GM12878 (cell line): ENCODE data around the gene BHLHA9. TPM values are rescaled to one million over a fixed set of nuclear protein-coding genes. Genes with fewer than 3 reads are reported as not detected.

Experiments
- ATAC-seq: fragments of 200-7000 bp; cut with Tn5 transposase; 3 replicates; pipeline ENCODE4 v1.9.1; 2020; ENCODE audit warnings: mild to moderate bottlenecking, moderate library complexity
- BruUV-seq: library from RNA; stranded (reverse); fragments of 400-500 nt; replicated peaks from 2 replicates; lab custom pipeline; 2021; lab: Mats Ljungman, UMichigan
- CTCF ChIA-PET: fragments of 300-600 bp; sonication (Branson Sonifier 250); formaldehyde crosslinking; extraction: SDS; loops from one replicate; lab custom pipeline; 2021; ENCODE audit warnings: inconsistent platforms; lab: Yijun Ruan, JAX
- POLR2A ChIA-PET: fragments of 350-600 bp; formaldehyde crosslinking; extraction: SDS; loops from one replicate; lab custom pipeline; 2021; ENCODE audit warnings: inconsistent platforms; lab: Charles Lee
- RAD21 ChIA-PET: fragments of 300-600 bp; sonication (Branson Sonifier 250); formaldehyde crosslinking; loops from one replicate; lab custom pipeline; 2023; ENCODE audit warnings: antibody characterized with exemption; ENCODE audit not compliant: unreplicated experiment; lab: Charles Lee
- SMC1A ChIA-PET: fragments of 300-600 bp; sonication (Branson Sonifier 250); formaldehyde crosslinking; loops from one replicate; lab custom pipeline; 2023; ENCODE audit not compliant: unreplicated experiment, uncharacterized antibody; lab: Charles Lee
- DNase-seq: peaks from one replicate; pipeline ENCODE4 v3.0.0-alpha.2; 2011; ENCODE audit warnings: low read depth, low spot score
- FAIRE-seq: peaks from 3 replicates; lab custom pipeline; 2011; peaks lifted over from hg19 to GRCh38; lab: Jason Lieb, UNC
- H2AFZ ChIP-seq: 2 replicates; pipeline ENCODE4 v1.6.0; 2011; ENCODE audit warnings: low read depth, low read length, control low read depth; ENCODE audit not compliant: control insufficient read depth
- H3K27ac ChIP-seq: 2 replicates; pipeline ENCODE4 v1.5.1; 2011; ENCODE audit warnings: control low read depth; ENCODE audit not compliant: control insufficient read depth, insufficient read depth
- H3K27me3 ChIP-seq, 2 experiments: replicated peaks in 1 of 2; 2 replicates each; pipeline versions ENCODE4 v1.6.0 to v1.6.1; 2011; ENCODE audit warnings: low read length in 1 of 2; ENCODE audit not compliant: control insufficient read depth in 2 of 2, insufficient read depth in 2 of 2
- H3K36me3 ChIP-seq, 2 experiments: 2 replicates each; pipeline ENCODE4 v1.5.1; 2011; ENCODE audit warnings: low read length in 1 of 2; ENCODE audit not compliant: control insufficient read depth in 2 of 2, insufficient read depth in 2 of 2
- H3K4me1 ChIP-seq: 2 replicates; pipeline ENCODE4 v1.6.1; 2011; ENCODE audit warnings: mild to moderate bottlenecking, low read length, moderate library complexity, mixed read lengths; ENCODE audit not compliant: control insufficient read depth, insufficient read depth
- H3K4me2 ChIP-seq: 2 replicates; pipeline ENCODE4 v1.6.0; 2011; ENCODE audit warnings: control low read depth; ENCODE audit not compliant: control insufficient read depth, insufficient read depth
- H3K4me3 ChIP-seq: fragments of 200-600 bp; sonication (generic); 2 replicates; pipeline ENCODE4 v1.5.1; 2016
- H3K79me2 ChIP-seq: 2 replicates; pipeline ENCODE4 v1.6.0; 2011; ENCODE audit warnings: low read length; ENCODE audit not compliant: control insufficient read depth, insufficient read depth
- H3K9ac ChIP-seq: 2 replicates; pipeline ENCODE4 v1.8.0; 2011; ENCODE audit warnings: low read length, control low read depth, mixed read lengths; ENCODE audit not compliant: control insufficient read depth, insufficient read depth
- H3K9me3 ChIP-seq: replicated peaks from 3 replicates; pipeline ENCODE4 v1.5.1; 2011; ENCODE audit warnings: mild to moderate bottlenecking, low read length; ENCODE audit not compliant: control insufficient read depth, insufficient read depth
- H4K20me1 ChIP-seq: 2 replicates; pipeline ENCODE4 v1.6.0; 2011; ENCODE audit not compliant: control insufficient read depth, insufficient read depth
- BHLHE40 ChIP-seq, 2 experiments: fragments of 450-650 bp in 1 of 2; IDR thresholded peaks; 2 replicates each; pipeline ENCODE4 v1.6.1; 2011 to 2017; ENCODE audit warnings: low read depth in 2 of 2, borderline replicate concordance in 1 of 2, improper control_type of control experiment in 1 of 2, low read length in 1 of 2, mild to moderate bottlenecking in 1 of 2
- BRCA1 ChIP-seq: IDR thresholded peaks from 2 replicates; pipeline ENCODE4 v1.6.1; 2011; ENCODE audit warnings: low read depth, low read length, improper control_type of control experiment
- CEBPB ChIP-seq, 2 experiments: fragments of 150-350 bp in 1 of 2; IDR thresholded peaks; 2 replicates each; pipeline ENCODE4 v1.6.1; 2012 to 2014; ENCODE audit warnings: low read depth in 2 of 2, low read length in 2 of 2, borderline replicate concordance in 1 of 2, inconsistent platforms in 1 of 2
- ETV6 ChIP-seq, 2 experiments: fragments of 450-650 bp in 1 of 2; IDR thresholded peaks in 1 of 2; conservative IDR thresholded peaks in 1 of 2; 2 replicates each; pipeline ENCODE4 v1.6.1; 2014; ENCODE audit warnings: antibody characterized with exemption in 1 of 2, borderline replicate concordance in 1 of 2, low read depth in 1 of 2, mild to moderate bottlenecking in 1 of 2, moderate library complexity in 1 of 2
- KLF5 ChIP-seq: fragments of 450-650 bp; IDR thresholded peaks from 2 replicates; pipeline ENCODE4 v1.6.1; 2014; ENCODE audit warnings: mild to moderate bottlenecking; ENCODE audit not compliant: partially characterized antibody
- NRF1 ChIP-seq: conservative IDR thresholded peaks from 2 replicates; pipeline ENCODE4 v1.6.1; 2011; ENCODE audit warnings: mild to moderate bottlenecking, low read depth, low read length, improper control_type of control experiment
- TBL1XR1 ChIP-seq: IDR thresholded peaks from 2 replicates; pipeline ENCODE4 v1.6.1; 2012; ENCODE audit warnings: low read depth, low read length, improper control_type of control experiment
- WGBS: methylation state at CpG from one replicate; pipeline ENCODE4 v1.1.6; 2016; ENCODE audit warnings: low lambda C conversion rate; ENCODE audit not compliant: insufficient replicate concordance, insufficient coverage; ENCODE audit errors: missing lambda C conversion rate; 5-methylcytosine and 5-hydroxymethylcytosine counted together
- in situ Hi-C: fragments of 300-500 bp; cut with MboI; formaldehyde crosslinking; loops from 9 replicates; pipeline ENCODE4 v1.14.3; 2018; ENCODE audit warnings: mixed read lengths
- intact Hi-C: fragments of 100-400 bp; cut with micrococcal nuclease; formaldehyde crosslinking; loops from one replicate; pipeline ENCODE4 v1.14.2; 2022; ENCODE audit not compliant: unreplicated experiment
- polyA plus RNA-seq, 11 experiments: library from polyadenylated mRNA; depleted of rRNA in 4 of 11; unstranded in 6 of 11; stranded (reverse) in 5 of 11; fragments of >200 nt; fragmentation: Nextera tagmentation in 4 of 11; fragmentation: Illumina TruSeq in 1 of 11; extraction: Ambion mirVana in 4 of 11; extraction: Trizol in 1 of 11; gene quantifications; 1 replicate in 1 of 11; 2 replicates in 10 of 11; pipeline versions ENCODE4 v1.2.1 to v1.2.3, GENCODE V29; 2011 to 2016; ENCODE audit warnings: inconsistent platforms in 2 of 11, missing spikeins in 2 of 11, low read depth in 1 of 11
- total RNA-seq, 4 experiments: library from RNA; depleted of rRNA in 3 of 4; stranded (reverse); fragments of >200 nt in 3 of 4; fragmentation: Illumina TruSeq in 1 of 4; extraction: Trizol in 1 of 4; gene quantifications; 2 replicates each; pipeline versions ENCODE4 v1.2.1 to v1.2.3, GENCODE V29; 2013 to 2021
- TF ChIP-seq, protein P1 (sequence below): IDR thresholded peaks from 2 replicates; pipeline ENCODE4 v1.6.1; 2011; ENCODE audit warnings: low read depth, low read length, improper control_type of control experiment, borderline replicate concordance
- TF ChIP-seq, protein P2 (sequence below): IDR thresholded peaks from 2 replicates; pipeline ENCODE4 v1.6.1; 2011; ENCODE audit warnings: borderline replicate concordance, low read depth, mild to moderate bottlenecking, moderate library complexity, low read length; ENCODE audit not compliant: insufficient read depth, poor library complexity, severe bottlenecking
- TF ChIP-seq, protein P3 (sequence below): fragments of 450-650 bp; IDR thresholded peaks from 2 replicates; pipeline ENCODE4 v1.6.1; 2016; ENCODE audit warnings: mild to moderate bottlenecking, moderate library complexity, borderline replicate concordance

The BHLHA9 gene
- total and polyA plus RNA-seq, 10 of the 15 experiments (the other 5 are each of a cell fraction or from before 2014, with no cell fraction given): not detected

DNA sequence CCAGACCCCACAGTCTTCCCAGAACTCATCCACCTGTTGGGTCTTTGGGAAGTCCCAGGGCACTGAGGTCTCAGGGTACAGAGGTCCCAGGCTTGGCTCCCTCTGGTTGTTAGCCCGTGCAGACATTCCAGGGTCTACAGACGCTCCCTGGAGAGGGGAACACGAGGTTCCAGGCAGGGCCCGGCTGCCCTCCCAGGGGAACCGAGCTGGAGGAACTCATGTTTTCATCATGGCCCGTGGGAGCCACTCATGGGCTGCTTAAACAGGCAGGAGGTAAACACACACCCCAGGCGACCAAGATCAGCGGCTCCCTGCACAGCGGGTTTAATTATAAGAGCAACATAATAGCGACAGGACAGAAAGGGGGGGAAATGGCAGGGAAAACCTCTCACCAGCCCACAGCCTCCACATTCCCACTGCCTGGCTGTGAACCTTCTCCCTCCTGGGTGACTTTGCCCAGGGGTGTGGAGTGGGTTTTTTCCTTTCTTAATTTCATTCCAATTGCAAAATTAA is 45.7 kb downstream of the BHLHA9 start:
- Histone ChIP-seq H3K9me3 (no peaks in the 10 kb centered on the region; the same call in 2 of the 3 replicates), H3K36me3 (no peaks in the 10 kb centered on the region), H3K9ac (no peak overlapping the region), H3K4me1 (no peaks in the 10 kb centered on the region), H3K79me2 (no peaks in the 10 kb centered on the region), H2AFZ (no peak overlapping the region), H3K27me3 (no peaks in the 10 kb centered on the region; a peak in 1 of 4 replicates), H3K4me2 (no peak overlapping the region), H3K4me3 (no peak overlapping the region), H4K20me1 (no peaks in the 10 kb centered on the region), H3K27ac (no peak overlapping the region)
- DNase-seq (no peak), ATAC-seq (no peak), FAIRE-seq (no peak)
- BruUV-seq: no TSS peak
- intact Hi-C loops: no loop called here
- SMC1A ChIA-PET: interaction anchor here (0.6 kb wide), 1 partner anchor 49 kb away, joined by 3 read pairs; no protein-coding TSS in a partner anchor
- POLR2A ChIA-PET: no interaction called here
- RAD21 ChIA-PET: no interaction called here
- TF ChIP-seq BHLHE40 (IDR thresholded peaks at IDR 0.05; ENCODE audit: borderline replicate concordance in 1 of 2, low read depth in 2 of 2, low read length in 1 of 2) (no peak), CEBPB (IDR thresholded peaks at IDR 0.05; ENCODE audit: borderline replicate concordance in 1 of 2, low read depth in 2 of 2, low read length in 2 of 2) (no peak), NRF1 (no peak), ETV6 (conservative IDR thresholded peaks at IDR 0.05 in 1 of 2, IDR thresholded peaks at IDR 0.05 in 1 of 2; ENCODE audit: borderline replicate concordance in 1 of 2, low read depth in 1 of 2) (no peak), BRCA1 (no peak), TBL1XR1 (no peak), KLF5 (no peak)
- TF ChIP-seq, protein P1, sequence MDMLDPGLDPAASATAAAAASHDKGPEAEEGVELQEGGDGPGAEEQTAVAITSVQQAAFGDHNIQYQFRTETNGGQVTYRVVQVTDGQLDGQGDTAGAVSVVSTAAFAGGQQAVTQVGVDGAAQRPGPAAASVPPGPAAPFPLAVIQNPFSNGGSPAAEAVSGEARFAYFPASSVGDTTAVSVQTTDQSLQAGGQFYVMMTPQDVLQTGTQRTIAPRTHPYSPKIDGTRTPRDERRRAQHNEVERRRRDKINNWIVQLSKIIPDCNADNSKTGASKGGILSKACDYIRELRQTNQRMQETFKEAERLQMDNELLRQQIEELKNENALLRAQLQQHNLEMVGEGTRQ: no peak
- TF ChIP-seq, protein P2, sequence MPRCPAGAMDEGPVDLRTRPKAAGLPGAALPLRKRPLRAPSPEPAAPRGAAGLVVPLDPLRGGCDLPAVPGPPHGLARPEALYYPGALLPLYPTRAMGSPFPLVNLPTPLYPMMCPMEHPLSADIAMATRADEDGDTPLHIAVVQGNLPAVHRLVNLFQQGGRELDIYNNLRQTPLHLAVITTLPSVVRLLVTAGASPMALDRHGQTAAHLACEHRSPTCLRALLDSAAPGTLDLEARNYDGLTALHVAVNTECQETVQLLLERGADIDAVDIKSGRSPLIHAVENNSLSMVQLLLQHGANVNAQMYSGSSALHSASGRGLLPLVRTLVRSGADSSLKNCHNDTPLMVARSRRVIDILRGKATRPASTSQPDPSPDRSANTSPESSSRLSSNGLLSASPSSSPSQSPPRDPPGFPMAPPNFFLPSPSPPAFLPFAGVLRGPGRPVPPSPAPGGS: no peak
- TF ChIP-seq, protein P3, sequence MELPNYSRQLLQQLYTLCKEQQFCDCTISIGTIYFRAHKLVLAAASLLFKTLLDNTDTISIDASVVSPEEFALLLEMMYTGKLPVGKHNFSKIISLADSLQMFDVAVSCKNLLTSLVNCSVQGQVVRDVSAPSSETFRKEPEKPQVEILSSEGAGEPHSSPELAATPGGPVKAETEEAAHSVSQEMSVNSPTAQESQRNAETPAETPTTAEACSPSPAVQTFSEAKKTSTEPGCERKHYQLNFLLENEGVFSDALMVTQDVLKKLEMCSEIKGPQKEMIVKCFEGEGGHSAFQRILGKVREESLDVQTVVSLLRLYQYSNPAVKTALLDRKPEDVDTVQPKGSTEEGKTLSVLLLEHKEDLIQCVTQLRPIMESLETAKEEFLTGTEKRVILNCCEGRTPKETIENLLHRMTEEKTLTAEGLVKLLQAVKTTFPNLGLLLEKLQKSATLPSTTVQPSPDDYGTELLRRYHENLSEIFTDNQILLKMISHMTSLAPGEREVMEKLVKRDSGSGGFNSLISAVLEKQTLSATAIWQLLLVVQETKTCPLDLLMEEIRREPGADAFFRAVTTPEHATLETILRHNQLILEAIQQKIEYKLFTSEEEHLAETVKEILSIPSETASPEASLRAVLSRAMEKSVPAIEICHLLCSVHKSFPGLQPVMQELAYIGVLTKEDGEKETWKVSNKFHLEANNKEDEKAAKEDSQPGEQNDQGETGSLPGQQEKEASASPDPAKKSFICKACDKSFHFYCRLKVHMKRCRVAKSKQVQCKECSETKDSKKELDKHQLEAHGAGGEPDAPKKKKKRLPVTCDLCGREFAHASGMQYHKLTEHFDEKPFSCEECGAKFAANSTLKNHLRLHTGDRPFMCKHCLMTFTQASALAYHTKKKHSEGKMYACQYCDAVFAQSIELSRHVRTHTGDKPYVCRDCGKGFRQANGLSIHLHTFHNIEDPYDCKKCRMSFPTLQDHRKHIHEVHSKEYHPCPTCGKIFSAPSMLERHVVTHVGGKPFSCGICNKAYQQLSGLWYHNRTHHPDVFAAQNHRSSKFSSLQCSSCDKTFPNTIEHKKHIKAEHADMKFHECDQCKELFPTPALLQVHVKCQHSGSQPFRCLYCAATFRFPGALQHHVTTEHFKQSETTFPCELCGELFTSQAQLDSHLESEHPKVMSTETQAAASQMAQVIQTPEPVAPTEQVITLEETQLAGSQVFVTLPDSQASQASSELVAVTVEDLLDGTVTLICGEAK: no peak
- WGBS: 39% methylated on average over 10 of the region's 10 CpGs
- in situ Hi-C loops: no loop called here
- CTCF ChIA-PET: no interaction called here
